Measurements from ENCODE around the gene ARHGAP27. TPM values are rescaled to one million over a fixed set of nuclear protein-coding genes. Genes with fewer than 3 reads are reported as not detected.
A peak's percentile ranks its signal among the peaks of the same experiment; 100 is the strongest.
"Not testable (repeated sequence)": the region's sequence is repeated elsewhere in the genome, so short reads cannot be mapped to it uniquely, and the experiment has no call there.

ARHGAP27 gene
- total RNA-seq, 1 experiment from 2014 or later: 61.4 TPM

GRCh38 chr17:45443371-45444260, 10.9 kb upstream of the ARHGAP27 start:
- H3K27me3 ChIP-seq (ENCODE audit: insufficient read depth, low read depth); H3K79me2 ChIP-seq (ENCODE audit: low read depth); H3K4me2 ChIP-seq; H2AFZ ChIP-seq; H3K36me3 ChIP-seq (ENCODE audit: low read depth); H3K9me3 ChIP-seq (ENCODE audit: insufficient read depth, low read depth); H3K27ac ChIP-seq; POLR2A ChIA-PET (ENCODE audit: unreplicated experiment); CTCF ChIA-PET; H3K4me3 ChIP-seq; H4K20me1 ChIP-seq (ENCODE audit: insufficient read depth); H3K9me2 ChIP-seq (ENCODE audit: insufficient read depth); DNase-seq; BruUV-seq (replicated peaks); intact Hi-C loops (cut with micrococcal nuclease; ENCODE audit: unreplicated experiment): not testable (repeated sequence)
- peaks cover 51% of the 10 kb centered on the region for H3K4me1 ChIP-seq (replicated peaks; ENCODE audit: insufficient read depth)
- peaks cover 42% of the 10 kb centered on the region for H3F3A ChIP-seq (ENCODE audit: insufficient read depth, low read depth)

- TF ChIP-seq EZH2 (IDR thresholded peaks at IDR 0.05; ENCODE audit: low read depth): no peak
- TF ChIP-seq CTCF (conservative IDR thresholded peaks at IDR 0.05): no peak
- H3K9me2 ChIP-seq (ENCODE audit: insufficient read depth): no peaks in the 10 kb centered on the region
- no peak overlapping the region for H3K4me2 ChIP-seq
- H3K27me3 ChIP-seq (ENCODE audit: insufficient read depth, low read depth): no peaks in the 10 kb centered on the region
- H3K4me3 ChIP-seq: no peak overlapping the region
- CTCF ChIA-PET: no interaction called here
- no peaks in the 10 kb centered on the region for H4K20me1 ChIP-seq (ENCODE audit: insufficient read depth)
- peaks cover 35% of the 10 kb centered on the region for H3F3A ChIP-seq (ENCODE audit: insufficient read depth, low read depth)
- H3K27ac ChIP-seq: no peak overlapping the region
- POLR2A ChIA-PET (ENCODE audit: unreplicated experiment): no interaction called here
- peaks cover 5% of the 10 kb centered on the region; the same call in 1 of the 2 replicates for H3K36me3 ChIP-seq (ENCODE audit: low read depth)
- H3K79me2 ChIP-seq (ENCODE audit: low read depth): no peaks in the 10 kb centered on the region
- no peaks in the 10 kb centered on the region for H3K9me3 ChIP-seq (ENCODE audit: insufficient read depth, low read depth)
- BruUV-seq (replicated peaks): no TSS peak
- H2AFZ ChIP-seq: no peak overlapping the region
- intact Hi-C loops (cut with micrococcal nuclease; ENCODE audit: unreplicated experiment): no loop called here
- no peak for DNase-seq
- peaks cover 42% of the 10 kb centered on the region for H3K4me1 ChIP-seq (replicated peaks; ENCODE audit: insufficient read depth)
These were observed 9.0 kb upstream of the ARHGAP27 start for GRCh38 chr17:45441526-45442310.

GRCh38 chr17:45440839-45441515, 8.3 kb upstream of the ARHGAP27 start:
- BruUV-seq (replicated peaks); H3K9me2 ChIP-seq (ENCODE audit: insufficient read depth); H3K79me2 ChIP-seq (ENCODE audit: low read depth); intact Hi-C loops (cut with micrococcal nuclease; ENCODE audit: unreplicated experiment); H3K27me3 ChIP-seq (ENCODE audit: insufficient read depth, low read depth); H3K9me3 ChIP-seq (ENCODE audit: insufficient read depth, low read depth); H4K20me1 ChIP-seq (ENCODE audit: insufficient read depth); CTCF ChIA-PET; H3K4me3 ChIP-seq; H3K36me3 ChIP-seq (ENCODE audit: low read depth); H2AFZ ChIP-seq: not testable (repeated sequence)
- POLR2A ChIA-PET (ENCODE audit: unreplicated experiment): interaction anchor here (0.6 to 0.7 kb wide), 2 partner anchors 281 to 1602 kb away, joined by 3 to 4 read pairs; no protein-coding TSS in a partner anchor
- Histone ChIP-seq H3F3A (ENCODE audit: insufficient read depth, low read depth) (peaks cover 28% of the 10 kb centered on the region), H3K27ac (peak overlapping the region; percentile 29), H3K4me1 (replicated peaks; ENCODE audit: insufficient read depth) (peaks cover 34% of the 10 kb centered on the region), H3K4me2 (peak overlapping the region; percentile 26)
- peak in 1 of 2 experiments; percentile 47 for DNase-seq

Data from PC-9 (cell line).